Retinal pigment epithelial cell (primary cell): ENCODE data around the gene GYG1.
"Not testable (repeated sequence)": the region's sequence is repeated elsewhere in the genome, so short reads cannot be mapped to it uniquely, and the experiment has no call there.

ENCODE experiments used
- DNase-seq: peaks from one replicate; pipeline ENCODE4 v3.0.0-alpha.2; 2010; ENCODE audit warnings: low read depth
- H3K4me3 ChIP-seq: 2 replicates; pipeline ENCODE4 v1.5.1; 2011; ENCODE audit warnings: mild to moderate bottlenecking, low read length, control low read depth, moderate library complexity
- TF ChIP-seq, protein P1 (sequence below): conservative IDR thresholded peaks from 2 replicates; pipeline ENCODE4 v1.5.1; 2011; ENCODE audit warnings: low read depth, low read length, control low read depth, inconsistent platforms

GYG1 gene

DNA sequence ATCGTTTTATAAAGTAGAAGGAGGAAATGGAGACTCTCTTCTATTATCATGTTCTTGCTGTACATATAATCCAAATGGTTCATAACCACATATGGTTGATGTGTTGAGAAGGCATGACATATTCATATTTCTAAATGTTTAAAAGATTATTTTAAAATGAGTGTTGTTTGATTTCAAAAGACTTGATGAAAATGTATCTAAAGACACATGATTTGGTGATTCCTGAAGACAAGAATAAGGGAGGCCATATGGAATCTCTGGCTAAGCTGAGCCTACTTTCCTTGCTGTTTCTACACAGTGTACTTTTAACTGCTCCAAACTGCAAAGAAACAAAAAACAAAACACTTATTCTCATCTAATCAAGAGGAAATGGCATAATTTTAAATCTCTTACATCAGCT, 23.0 kb upstream of the GYG1 start:
- DNase-seq: no peak
- TF ChIP-seq, protein P1, sequence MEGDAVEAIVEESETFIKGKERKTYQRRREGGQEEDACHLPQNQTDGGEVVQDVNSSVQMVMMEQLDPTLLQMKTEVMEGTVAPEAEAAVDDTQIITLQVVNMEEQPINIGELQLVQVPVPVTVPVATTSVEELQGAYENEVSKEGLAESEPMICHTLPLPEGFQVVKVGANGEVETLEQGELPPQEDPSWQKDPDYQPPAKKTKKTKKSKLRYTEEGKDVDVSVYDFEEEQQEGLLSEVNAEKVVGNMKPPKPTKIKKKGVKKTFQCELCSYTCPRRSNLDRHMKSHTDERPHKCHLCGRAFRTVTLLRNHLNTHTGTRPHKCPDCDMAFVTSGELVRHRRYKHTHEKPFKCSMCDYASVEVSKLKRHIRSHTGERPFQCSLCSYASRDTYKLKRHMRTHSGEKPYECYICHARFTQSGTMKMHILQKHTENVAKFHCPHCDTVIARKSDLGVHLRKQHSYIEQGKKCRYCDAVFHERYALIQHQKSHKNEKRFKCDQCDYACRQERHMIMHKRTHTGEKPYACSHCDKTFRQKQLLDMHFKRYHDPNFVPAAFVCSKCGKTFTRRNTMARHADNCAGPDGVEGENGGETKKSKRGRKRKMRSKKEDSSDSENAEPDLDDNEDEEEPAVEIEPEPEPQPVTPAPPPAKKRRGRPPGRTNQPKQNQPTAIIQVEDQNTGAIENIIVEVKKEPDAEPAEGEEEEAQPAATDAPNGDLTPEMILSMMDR: no peak

DNA sequence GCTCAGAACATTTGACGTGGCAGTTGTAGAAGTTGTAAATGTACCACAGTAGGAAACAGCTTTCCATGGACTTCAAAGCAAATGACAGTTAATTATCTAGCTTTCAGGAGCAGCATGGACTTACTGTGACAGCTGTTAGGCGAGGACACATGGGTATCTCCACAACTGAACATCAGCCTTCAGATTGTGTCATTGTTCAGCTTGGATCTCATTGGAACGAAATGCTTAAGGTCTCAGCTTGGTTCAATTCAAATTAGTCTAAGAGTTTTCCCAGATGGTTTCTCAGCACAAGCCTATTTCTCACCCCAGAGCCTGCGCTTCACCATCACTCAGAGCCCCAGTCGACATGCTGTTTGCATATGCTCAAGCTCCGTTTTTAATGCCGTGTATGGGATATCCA, 21.1 kb upstream of the GYG1 start:
- H3K4me3 ChIP-seq: no peak overlapping the region
- DNase-seq: no peak
- TF ChIP-seq, protein P1: no peak

More for the DNA sequence above, 23.0 kb upstream of the GYG1 start:
- H3K4me3 ChIP-seq: no peak overlapping the region

DNA sequence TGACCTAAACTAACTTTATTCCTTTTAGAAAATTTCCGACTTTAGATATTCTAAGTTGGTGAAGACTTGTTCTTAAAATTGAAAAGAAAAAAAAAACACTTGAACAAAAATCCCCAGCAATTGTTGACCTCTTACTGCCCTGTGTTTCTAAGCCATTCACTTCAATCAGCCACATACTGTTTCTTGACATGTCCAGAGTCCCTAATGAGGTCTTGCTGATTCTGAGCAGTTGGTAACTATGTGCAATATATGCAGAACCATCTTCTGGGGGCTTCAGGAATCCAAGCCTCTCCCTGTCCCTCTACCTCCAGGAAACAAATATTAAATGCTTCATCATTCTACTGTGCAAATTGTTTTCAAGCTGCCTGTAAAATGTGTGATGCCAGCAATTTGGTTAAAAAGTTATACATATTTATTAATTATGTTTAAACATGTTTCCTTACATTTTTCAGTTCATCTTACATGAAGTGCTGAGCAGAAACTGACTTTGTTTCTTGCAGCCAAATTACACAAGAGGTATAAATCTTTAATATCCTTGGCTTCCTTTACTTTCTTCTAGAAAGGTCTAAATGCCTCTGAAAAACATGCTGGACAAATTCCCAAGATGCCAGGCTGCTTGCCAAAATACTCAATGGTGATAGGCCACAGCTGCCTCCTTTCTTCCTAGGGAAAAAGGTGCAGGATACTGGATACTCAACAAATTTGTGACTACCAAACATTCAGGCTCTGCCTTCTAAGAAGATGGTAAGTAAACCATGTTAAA, 19.8 kb upstream of the GYG1 start:
- TF ChIP-seq, protein P1: no peak
- H3K4me3 ChIP-seq: no peak overlapping the region
- DNase-seq: no peak

DNA sequence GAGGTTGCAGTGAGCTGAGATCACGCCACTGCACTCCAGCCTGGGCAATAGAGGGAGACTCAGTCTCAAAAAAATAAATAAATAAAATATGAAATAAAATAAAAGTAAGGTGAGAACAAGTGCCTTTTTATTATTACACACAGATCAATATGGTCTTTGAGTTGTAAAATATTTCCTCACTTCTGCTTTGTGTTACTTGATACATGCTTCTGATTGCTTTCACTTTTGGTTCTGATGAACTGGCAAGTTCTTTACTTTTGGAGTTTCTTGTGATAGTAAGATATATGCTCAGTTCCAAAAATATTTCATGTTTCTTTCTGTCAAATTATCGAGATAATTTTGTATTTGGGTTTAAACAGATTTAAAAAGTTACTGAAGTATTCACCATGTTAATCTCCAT, 16.6 kb upstream of the GYG1 start:
- DNase-seq: no peak
- TF ChIP-seq, protein P1: no peak
- H3K4me3 ChIP-seq: no peak overlapping the region

DNA sequence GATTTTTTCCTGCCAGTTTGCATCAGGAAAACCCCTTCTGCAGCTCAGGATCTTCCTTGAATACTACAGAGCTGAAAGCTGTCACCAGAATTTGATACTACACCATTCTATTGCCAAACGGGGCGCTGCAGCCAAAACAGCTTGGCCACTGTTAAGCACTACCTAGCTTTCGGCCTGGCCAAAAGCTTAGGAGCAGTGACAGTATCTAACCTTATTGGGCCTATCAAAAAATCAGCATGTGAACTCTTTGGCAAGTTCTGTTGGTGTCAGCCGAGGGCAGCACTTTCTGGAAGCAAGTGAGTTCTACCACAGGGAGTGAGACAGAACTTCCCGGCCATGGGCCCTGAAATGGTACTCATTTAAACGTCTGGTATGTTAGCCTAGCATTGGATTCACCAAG, 16.1 kb upstream of the GYG1 start:
- no peak overlapping the region for H3K4me3 ChIP-seq
- DNase-seq: no peak
- TF ChIP-seq, protein P1: no peak

DNA sequence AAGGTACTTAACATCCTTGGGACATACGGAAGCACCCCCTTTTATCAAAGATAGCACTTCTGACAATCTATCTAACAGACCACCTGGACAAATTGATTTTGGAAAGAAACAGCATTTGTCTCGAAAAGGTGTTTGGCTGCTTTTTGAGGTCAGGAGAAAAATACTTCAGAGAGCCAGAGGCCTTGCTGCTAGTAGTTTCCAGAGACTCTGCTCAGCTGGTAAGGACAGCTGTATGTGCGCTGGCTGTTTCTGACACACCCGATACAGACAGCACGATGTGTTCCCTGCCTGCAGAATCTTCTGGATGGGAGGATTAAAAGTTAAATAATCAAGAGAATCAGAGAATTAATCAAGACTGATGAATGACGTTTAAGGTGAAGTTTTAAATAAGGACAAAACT, 15.6 kb upstream of the GYG1 start:
- no peak overlapping the region for H3K4me3 ChIP-seq
- TF ChIP-seq, protein P1: no peak

DNA sequence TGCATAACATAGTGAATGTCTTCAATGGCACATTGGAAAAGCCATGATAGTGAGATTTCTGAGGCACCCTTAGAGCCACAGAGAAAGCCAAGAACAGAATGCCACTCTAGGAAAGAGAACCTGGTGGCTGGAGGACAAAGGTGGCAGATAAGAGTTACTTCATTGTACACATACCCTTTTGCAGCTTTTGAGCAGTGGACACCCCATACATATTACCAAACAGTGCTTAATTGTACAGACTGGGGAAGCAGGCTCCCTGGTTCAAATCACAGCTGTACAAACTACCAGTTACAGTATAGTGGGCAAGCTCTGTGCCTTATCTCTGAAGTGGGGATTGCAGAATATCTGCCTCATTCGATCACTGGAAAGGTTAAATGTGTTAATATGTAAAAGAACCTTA, 10.1 kb upstream of the GYG1 start:
- no peak overlapping the region for H3K4me3 ChIP-seq
- TF ChIP-seq, protein P1: no peak
- no peak for DNase-seq

More for the DNA sequence above, 15.6 kb upstream of the GYG1 start:
- no peak for DNase-seq

DNA sequence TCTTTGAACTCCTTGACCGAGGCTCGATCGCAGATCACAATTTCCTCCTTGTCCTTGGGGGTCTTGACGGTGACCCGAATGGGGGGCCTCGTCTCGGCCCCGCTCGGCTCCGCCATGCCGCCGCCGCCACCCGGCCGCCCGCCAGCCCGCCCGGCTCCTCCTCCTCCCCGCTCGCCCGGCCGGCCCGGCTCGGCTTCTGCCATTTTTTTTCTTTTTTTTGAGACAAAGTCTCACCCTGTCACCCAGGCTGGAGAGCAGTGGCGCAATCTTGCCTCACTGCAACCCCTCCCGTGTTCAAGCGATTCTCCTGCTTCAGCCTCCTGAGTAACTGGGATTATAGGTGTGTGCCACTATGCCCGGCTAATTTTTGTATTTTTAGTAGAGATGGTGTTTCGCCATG, 3.8 kb upstream of the GYG1 start:
- not testable (repeated sequence) for H3K4me3 ChIP-seq, DNase-seq
